Measurements from ENCODE around the gene PSMD6.

PSMD6 gene

DNA sequence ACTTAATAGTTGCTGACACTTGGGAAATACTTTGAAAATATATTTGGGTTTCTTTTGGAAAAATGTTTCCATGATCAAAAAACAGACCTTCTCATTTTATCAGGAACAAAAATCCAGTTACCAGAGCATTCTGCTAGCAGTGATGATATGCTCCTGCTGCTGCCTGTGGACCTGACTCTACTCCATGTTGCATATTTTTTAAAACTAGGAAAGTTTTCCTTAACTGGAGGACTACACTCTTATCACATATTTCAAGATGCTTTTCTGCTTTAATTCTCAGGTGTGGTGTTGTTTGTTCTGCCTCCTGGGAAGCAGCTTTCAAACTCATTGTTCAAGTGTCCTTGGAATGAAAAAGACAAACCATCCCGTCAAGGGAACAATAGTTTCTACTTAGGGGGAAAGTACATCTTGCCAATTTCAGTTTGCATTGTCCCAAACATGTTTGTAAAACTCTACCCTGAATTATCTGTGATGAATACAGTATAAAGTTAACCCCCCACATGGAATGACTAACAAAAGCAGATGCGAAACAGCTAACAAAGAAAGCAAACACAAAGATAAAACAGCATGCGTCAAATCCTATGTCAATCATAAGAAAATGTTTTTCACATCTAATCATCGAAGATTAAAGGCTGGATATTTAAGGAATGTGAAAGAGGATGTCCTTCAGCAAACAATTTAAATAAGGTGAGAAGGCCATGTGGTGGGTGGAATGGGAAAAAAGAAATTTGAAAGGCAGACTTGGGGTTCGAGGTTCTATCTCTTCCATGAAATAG is 40.1 kb upstream of the PSMD6 start:
- no peak overlapping the region for H3K27ac ChIP-seq
- TF ChIP-seq, protein P1, sequence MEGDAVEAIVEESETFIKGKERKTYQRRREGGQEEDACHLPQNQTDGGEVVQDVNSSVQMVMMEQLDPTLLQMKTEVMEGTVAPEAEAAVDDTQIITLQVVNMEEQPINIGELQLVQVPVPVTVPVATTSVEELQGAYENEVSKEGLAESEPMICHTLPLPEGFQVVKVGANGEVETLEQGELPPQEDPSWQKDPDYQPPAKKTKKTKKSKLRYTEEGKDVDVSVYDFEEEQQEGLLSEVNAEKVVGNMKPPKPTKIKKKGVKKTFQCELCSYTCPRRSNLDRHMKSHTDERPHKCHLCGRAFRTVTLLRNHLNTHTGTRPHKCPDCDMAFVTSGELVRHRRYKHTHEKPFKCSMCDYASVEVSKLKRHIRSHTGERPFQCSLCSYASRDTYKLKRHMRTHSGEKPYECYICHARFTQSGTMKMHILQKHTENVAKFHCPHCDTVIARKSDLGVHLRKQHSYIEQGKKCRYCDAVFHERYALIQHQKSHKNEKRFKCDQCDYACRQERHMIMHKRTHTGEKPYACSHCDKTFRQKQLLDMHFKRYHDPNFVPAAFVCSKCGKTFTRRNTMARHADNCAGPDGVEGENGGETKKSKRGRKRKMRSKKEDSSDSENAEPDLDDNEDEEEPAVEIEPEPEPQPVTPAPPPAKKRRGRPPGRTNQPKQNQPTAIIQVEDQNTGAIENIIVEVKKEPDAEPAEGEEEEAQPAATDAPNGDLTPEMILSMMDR (conservative IDR thresholded peaks at IDR 0.05) = no peak
- no peak for TF ChIP-seq ZFX (IDR thresholded peaks at IDR 0.05)

DNA sequence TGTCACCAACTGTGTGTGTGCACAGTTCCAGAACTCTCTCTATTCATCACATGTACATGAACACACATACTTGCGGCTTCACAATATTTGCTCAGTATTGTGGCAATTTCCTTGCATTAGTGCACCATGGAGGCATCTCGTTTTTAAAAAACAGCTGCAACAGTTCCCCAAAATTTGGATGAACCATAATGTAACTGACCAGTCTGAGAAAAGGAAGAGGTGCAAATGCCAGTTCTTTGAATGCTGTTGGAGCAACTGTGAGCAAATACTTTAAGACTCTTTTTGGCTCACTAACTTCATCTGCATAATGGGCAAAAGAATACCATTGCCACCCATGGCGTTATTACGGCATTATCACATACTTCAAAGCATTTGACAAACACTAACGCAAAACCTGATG is 38.3 kb upstream of the PSMD6 start:
- H3K27ac ChIP-seq = no peak overlapping the region
- no peak for TF ChIP-seq ZFX (IDR thresholded peaks at IDR 0.05)
- TF ChIP-seq, protein P1 (conservative IDR thresholded peaks at IDR 0.05) = no peak

DNA sequence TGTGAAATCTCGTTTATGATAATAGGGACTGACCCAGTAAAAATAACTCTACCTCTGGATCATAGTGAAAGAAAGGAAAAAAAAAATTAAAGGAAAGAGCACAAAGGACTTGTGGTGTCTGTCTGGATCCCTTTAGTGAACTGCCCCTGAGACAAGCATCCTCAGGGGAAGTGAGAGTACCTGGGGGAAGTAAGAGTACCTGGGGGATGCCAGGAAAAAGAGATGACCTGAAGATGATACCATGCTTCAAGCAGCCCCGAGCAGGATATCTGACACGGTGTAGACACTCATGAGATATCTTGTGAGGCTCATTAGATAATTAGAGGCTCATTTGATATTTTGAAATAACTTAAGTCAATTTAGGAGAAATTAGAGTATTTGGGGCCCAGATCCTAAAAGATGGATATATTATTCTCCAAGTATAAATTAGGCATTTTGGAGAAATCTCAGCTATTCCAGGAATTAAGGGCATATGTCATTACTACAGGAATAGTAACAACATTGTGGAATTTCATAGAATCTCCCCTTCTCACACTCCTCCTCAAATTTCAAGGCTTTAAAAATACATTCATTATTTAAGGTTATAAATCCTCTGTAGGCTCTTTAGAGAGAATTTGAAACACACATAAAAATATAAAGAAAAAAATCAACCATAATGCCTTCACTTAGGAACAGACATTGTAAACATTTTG is 36.3 kb upstream of the PSMD6 start:
- TF ChIP-seq, protein P1 (conservative IDR thresholded peaks at IDR 0.05) = no peak
- no peak for TF ChIP-seq ZFX (IDR thresholded peaks at IDR 0.05)
- no peak overlapping the region for H3K27ac ChIP-seq

DNA sequence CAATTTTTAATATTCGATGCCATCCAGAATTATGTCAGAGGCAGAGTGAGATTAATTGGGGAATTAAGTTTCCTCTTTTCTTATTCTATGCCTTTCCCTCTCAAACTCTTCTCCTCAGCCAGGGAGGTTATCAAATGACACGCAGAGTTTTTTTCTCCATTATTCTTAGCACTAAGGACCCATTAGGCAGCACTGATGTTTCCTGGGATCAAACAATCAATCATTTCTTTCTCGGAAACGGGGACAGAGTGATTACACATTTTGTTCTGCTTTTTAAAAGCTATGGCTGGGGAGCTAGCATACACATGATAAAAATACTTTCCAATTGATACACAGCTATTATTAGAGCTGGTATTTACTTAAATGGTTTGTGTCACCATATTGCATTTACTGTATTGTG is 35.3 kb upstream of the PSMD6 start:
- no peak overlapping the region for H3K27ac ChIP-seq
- no peak for TF ChIP-seq ZFX (IDR thresholded peaks at IDR 0.05)
- TF ChIP-seq, protein P1 (conservative IDR thresholded peaks at IDR 0.05) = no peak

DNA sequence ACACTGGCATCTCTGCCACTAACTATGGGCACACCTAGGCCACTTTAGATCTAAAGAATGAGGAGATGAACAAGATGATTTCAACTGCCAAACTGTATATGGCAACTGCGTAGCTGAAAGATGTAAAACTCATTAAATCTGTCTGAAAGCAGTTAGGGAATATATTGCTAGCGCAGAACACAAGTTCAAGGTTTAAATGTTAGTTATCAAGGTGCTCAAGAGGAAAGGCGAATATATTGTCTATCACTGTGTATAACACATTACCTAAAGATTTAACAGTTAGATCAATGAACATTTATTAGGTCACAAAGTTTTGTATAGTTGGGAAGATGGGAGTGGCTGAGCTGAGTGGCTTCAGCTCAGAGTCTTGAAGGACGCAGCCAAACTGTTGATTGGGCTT is 33.9 kb upstream of the PSMD6 start:
- H3K27ac ChIP-seq = no peak overlapping the region
- no peak for TF ChIP-seq ZFX (IDR thresholded peaks at IDR 0.05)
- TF ChIP-seq, protein P1 (conservative IDR thresholded peaks at IDR 0.05) = no peak

DNA sequence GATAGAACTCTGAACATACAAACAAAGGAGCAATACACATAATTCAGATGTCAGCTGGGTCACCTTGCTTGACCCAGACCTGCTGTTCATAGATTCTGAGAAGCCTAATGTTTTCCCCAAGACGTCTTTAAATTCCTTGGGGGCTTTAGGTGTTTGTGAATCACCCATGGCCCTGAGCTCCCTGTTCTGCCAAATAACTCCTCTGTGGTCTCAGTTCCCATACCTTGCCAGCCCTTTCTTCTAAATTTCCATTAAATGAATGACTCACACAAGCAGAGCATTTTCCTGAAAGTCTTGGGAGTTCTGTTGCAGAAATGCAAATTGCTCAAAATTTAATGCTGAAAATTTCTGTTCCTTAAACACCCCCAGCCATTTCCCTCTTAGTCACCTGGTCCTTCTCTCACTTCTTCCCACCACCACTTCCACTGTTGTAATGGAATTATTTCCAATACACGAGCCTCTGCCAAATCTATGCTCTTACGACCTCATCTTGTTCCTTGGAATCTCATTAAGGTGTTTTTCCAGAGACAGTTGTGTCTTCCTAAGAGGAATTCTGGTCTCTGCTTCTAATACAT is 33.4 kb upstream of the PSMD6 start:
- TF ChIP-seq, protein P1 (conservative IDR thresholded peaks at IDR 0.05) = no peak
- no peak for TF ChIP-seq ZFX (IDR thresholded peaks at IDR 0.05)
- H3K27ac ChIP-seq = no peak overlapping the region

DNA sequence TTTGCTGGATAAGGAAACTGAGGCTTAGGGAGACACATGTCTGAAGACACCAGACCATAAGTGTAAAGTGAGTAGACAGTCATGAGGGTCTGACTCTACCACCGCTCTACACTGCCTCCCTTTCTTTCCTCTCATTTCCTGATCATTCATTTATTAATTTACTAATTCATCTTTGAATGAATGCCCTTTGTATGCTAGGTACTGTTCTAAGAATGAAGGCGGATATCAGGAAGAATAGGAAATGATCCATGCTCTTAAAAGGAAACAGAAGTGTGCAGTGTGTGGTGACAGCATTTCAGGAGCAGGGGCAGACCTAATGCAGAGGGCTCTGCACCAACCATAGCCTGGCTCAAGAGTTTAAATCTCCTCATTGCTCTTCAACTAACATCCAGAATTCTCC is 31.8 kb upstream of the PSMD6 start:
- H3K27ac ChIP-seq = no peak overlapping the region
- no peak for TF ChIP-seq ZFX (IDR thresholded peaks at IDR 0.05)
- TF ChIP-seq, protein P1 (conservative IDR thresholded peaks at IDR 0.05) = no peak

Measured in C4-2B (cell line).